ENCODE data around the gene PIGH.
"Not testable (repeated sequence)": the region's sequence is repeated elsewhere in the genome, so short reads cannot be mapped to it uniquely, and the experiment has no call there.

The PIGH gene

DNA sequence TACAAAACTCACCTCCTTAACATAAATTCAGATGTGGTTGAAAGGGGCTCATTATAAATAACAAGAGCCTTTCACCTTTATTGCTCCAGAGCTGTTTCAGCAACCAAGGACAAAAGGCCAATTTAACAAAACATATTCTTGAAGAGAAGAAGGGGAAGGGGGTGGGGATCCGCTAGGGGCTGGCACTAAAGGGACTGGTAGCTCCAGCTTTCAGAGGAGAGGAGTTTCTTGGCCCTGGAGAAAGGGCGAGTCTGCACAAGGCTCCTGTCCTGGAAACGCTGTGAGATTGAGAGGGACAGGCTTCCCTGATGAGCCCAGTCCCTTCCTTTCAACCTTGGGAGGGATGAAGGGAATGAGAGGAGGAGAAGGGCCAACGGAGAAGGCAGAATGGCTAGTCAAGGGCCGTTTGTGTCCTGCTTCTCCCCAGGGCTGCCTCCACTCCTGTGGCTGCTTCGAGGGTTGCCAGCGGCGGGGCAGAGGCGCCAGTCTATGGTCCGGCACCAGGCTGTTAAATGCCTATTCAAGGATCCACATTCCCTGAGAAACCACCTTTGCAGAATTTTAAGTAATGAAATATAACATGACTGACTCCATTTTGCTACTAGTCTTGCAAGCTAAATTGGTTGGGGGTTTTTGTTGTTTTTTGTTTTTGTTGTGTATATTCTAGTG lies 9.7 kb upstream of the PIGH start:
- DNase-seq (ENCODE audit: low read depth), result no peak

DNA sequence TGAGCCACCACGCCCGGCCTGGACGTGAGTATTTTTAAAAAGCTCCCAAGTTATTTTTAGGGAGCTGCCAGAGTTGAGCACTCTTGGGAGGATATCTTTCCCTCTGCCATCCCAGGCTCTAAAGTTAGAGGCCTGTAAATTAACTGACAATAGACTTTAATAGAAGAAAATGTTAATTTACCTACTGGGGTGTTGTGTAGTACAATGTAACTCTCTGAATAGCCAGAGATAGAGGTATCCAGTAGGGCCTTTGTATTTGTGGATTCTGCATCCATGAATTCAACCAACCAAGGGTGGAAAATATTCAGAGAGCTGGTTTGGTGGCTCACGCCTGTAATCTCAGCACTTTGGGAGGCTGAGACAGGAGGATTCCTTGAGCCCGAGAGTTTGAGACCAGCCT lies 7.6 kb upstream of the PIGH start:
- DNase-seq (ENCODE audit: low read depth), result no peak

DNA sequence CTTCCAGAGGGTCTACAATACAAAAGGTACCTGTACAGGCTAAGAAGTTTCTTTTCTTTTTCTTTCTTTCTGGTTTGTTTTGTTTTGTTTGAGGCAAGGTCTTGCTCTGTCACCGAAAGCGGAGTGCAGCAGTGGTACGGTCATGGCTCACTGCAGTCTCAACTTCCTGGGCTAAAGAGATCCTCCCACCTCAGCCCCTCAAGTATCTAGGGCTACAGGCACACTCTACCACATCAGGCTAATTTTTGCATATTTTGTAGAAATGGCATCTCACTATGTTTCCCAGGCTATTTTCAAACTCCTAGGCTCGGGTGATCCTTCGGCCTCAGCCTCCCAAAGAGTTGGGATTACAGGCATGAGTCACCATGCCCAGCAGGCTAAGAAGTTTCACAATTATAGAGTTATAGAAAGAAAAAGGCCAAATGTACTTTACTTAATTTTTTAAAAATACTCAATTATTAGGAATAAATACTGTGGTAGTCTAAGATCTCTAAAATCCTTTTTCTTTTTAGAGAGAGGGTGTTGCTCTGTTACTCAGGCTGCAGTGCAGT lies 3.0 kb upstream of the PIGH start:
- DNase-seq (ENCODE audit: low read depth), result no peak

DNA sequence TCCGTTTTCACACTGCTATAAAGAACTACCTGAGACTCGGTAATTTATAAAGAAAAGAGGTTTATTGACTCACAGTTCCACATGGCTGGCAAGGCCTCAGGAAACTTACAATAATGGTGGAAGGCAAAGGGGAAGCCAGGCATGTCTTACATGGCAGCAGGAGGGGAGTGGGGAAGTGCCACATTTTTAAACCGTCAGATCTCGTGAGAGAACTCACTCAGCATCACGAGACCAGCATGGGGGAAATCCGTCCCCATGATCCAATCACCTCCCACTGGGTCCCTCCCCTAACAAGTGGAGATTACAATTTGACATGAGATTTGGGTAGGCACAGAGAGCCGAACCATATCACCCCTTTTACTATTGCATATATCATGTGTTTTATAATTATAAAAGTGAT lies 2.0 kb upstream of the PIGH start:
- DNase-seq (ENCODE audit: low read depth), result no peak

DNA sequence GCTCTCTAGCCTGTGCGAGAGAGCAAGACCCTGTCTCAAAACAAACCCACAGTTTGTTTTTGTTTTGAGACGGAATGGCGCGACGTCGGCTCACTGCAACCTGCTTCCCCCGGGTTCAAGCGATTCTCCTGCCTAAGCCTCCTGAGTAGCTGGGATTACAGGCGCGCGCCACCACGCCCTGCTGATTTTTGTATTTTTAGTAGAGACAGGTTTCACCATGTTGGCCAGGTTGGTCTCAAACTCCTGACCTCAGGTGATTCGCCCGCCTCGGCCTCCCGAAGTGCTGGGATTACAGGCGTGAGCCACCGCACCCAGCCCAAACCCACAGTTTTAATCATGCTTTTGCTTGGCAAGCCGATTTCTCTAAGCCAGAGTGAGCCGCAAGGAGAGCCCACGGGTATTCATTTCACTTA lies 500 bp upstream of the PIGH start:
- DNase-seq (ENCODE audit: low read depth), result not testable (repeated sequence)

DNA sequence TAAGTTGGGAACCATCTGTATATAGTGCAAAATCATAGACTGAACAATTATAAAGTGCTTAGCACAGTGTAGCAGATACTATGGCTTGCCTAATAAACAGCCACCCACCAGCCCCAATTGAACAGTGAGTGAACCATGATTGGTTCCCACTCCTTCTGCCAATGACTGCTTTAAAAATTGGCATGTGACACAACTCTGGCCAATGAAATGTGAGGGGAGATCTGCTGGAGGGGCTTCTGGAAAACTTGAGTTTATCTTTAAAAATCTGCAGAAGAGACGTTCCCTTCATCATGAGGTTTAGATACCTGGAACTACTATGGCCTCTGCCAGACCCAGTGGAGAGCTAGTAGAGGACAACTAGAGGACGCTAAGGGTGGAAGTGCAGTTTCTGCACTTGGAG lies 4.7 kb downstream of the PIGH start:
- no peak for DNase-seq (ENCODE audit: low read depth)

DNA sequence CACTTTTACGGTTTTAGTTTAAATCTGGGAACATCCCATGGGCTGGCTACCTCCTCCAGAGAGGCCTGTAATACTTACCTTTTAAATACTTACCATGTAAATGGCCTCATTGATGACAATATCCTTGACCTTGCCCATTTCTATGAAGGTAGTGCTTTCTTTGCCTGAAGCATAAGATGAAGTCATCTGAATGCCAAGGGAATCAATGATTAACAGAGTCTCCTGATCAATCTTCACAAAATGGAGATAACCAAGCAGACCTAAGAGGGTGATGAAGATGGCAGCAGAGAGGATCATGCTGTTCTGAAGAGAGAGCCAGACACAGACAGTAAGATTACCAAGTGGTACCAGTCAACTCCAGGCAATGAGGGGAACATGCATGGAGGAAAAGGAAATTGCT lies 6.4 kb downstream of the PIGH start:
- DNase-seq (ENCODE audit: low read depth), result not testable (repeated sequence)

DNA sequence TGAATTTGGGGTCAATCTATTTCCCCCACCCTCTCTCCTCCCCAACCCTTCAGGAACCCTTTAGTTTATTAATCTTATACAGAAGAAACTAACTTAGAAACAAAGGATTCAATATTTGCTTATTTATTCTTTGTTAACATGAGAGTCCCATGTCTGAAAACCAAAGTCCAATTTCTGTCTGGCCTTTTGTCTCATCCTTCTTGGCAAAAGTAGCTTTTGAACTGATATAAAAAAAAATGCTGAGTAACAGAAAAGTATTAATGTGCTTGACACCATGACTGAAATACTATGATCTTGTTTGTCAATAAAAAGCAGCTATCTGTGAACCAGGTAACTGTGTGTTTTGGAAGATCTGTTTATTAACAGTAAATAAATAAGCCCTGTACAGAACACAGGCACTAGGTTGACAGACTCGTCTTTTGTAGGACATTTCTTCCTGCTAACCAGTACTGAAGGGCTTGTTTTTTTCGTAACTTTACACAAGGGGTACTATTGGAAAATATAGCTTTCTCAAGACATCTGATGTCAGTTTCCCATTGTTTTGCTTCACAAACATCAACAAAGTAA lies 10.8 kb downstream of the PIGH start:
- DNase-seq (ENCODE audit: low read depth), result no peak

DNA sequence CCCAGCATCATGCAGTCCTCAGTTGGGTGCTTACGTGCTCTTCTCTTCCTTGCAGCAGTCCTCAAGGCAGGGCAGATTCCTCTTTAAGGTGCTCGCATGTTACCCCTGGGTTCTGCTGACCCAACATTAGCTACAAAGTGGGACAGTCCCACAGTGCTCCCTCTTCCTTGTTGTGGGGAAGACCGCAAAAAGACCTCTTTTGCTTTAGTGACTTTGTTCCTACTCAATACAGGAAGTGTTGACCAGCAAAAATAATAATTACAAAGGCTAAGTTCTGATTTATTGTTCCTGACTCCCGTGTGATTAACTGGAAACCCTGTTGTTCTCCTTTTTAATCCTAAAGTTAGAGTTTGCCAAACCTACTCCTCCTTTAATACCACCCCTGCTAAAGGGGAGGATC lies 13.7 kb downstream of the PIGH start:
- no peak for DNase-seq (ENCODE audit: low read depth)

DNA sequence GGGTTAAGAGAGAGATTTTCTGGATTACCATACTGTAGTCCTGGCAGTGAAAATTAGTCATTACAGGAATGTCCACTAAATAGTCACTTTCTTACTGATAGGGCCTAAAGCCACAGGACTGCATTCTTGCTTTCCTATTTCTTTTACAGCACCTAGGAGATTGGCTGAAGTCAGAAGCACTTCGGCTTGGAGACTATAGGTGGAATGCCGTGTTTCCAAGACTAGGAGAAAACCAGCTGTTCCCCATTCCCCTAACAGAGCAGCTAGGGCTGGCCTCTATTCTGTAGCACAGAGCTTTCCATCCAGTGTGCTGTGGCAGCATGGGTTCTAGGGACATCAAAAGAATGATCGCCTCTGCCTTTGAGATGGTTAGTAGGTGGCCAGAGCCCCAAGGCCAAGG lies 15.1 kb downstream of the PIGH start:
- no peak for DNase-seq (ENCODE audit: low read depth)

DNA sequence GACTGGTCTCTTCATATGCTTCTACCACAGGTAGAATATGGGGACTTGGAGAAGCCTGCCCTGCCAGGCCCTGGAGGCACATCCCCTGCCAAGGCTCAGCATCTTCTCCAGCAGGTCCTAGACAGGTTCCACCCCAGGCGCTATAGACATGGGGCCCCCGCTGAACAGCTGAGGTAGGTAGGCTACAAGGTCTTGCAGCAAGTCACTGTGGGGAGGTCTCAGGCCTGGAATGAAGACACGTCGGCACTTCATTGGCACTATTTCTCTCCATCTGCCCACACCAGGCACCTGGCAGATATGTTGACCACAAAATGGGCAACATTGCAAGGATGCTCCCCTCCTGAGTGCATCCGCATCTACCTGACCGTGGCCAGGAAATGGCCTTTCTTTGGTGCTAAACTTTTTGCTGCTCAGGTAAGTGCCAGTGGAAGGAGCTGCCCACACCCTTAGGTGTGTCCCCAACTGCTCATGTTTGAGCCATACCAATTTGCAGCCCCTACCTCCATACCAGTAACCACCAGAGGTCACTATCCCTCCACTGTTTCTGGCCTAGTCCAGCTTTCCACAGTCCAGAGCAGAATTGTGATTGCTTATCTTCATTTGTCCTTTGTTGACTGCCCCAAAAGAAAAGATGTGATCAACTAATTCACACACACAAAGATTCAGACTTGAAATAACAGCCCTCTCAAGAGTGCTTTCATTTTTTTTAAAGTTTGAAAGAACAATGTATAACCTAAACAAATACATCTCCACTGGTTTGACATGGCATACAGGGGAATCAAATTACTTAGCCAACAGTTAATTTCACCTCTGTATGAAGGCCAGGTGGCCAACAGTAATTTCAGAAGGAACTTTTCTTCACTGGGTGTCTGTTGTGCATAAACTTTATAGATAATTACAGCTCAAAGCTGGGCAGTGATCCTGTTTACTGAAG lies 16.1 kb downstream of the PIGH start:
- DNase-seq (ENCODE audit: low read depth), result no peak

DNA sequence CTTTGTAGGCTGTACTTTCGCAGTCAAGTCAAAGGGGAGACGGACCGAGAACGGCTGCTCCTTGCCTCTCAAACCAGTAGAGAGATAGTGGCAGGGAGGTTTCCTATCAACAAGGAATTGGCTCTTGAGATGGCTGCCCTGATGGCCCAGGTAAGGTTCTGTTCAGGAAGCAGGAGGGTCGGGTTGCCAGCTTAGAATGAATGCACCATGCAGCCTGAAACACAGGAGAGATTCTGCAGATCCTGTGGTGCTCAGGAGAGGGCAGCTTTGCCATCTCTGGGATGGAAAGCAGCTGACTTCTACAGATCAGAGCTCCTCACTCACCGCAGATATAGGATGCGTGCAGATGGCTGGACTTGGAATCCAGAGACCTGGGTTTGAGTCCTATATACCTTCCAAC lies 18.0 kb downstream of the PIGH start:
- DNase-seq (ENCODE audit: low read depth), result no peak

DNA sequence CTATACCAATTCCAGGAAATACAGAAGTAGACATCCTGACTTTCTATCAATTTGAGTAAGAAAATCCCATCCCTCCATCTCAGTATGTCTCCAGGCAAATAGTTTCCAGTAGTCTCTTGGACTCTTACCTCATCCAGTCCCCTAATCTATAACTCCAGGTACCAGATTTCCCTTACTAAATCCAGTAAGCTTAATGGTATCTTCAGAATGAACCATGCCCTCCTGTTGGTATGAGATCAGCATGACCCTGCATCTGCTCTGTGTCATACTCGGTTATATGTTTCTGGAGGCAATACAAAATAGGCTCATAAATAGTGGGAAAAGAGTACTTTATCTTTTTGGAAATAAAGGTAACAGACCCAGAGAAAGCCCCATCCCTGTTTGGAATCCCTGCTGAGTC lies 18.4 kb downstream of the PIGH start:
- no peak for DNase-seq (ENCODE audit: low read depth)

DNA sequence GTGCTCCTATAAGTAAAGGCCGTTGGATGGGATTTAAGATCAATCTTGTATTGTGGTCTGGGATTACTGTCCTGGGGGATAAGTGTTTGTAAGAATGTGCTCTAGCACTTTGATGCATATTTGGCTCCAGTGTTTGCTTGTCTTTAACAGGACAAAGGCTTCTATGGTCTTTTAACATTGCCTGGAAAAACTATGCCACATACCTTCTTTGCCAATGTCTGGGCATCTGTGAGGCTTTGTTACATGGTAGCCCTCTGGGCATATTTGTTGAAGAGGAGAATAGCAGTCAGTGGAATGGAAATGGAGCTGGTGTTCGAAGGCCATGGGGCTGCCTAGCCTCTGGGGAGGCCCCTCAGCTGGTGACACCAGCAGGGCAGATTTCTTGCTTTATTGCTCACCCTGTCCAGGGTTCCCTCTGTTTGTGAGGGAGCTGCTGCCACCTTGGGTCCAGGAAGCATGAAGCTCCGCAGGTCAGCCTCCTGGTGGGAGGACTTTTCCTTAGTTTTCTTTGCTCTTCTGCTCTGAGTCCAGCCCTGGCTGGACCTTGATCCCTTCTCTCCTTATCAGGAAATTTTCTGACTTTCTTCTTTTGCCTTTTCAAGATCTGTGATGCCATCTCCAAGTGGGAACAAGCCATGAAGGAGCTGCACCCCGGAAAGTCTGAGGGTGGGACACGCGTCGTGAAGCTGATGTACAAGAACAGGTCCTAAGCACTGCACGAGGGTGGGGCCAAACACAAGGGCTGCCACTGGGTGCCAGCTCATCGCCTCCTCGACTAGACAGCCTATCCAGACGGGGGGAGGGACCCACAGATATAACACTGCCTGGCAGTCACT lies 19.5 kb downstream of the PIGH start:
- DNase-seq (ENCODE audit: low read depth), result no peak

DNA sequence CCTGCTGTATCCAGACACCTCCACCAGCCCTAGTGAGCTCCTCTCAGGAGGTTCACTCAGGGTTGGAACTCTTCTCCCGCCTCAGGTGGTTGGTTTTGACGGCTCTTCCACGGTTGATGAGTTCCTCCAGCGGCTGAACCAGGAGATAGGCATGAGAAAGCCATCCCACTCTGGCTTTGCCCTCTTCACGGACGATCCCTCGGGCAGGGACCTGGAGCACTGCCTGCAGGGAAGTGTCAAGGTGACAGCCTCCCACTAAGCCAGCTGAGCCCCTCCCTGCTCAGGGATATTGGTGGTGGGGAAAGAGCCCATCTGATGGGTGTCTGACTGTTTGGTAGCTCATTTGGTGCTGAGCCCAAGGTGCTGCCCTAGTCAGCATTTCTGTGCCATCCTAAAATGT lies 20.4 kb downstream of the PIGH start:
- no peak for DNase-seq (ENCODE audit: low read depth)

DNA sequence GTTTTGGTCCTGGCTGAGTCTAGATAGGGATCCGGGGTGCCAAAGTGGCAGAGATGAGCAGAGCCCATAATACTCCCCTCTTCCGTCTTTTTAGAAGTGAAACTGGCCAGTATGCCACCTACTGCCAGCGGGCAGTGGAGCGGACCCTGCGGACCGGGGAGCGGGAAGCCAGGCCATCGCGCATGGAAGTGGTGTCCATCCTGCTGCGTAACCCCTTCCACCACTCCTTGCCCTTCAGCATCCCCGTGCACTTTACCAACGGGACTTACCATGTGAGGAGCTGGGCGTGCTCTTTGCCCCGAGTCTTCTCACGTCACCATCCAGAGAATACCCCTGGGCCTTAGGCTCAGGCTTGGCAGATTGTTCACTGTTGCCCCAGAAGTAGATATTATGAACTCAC lies 21.0 kb downstream of the PIGH start:
- no peak for DNase-seq (ENCODE audit: low read depth)

DNA sequence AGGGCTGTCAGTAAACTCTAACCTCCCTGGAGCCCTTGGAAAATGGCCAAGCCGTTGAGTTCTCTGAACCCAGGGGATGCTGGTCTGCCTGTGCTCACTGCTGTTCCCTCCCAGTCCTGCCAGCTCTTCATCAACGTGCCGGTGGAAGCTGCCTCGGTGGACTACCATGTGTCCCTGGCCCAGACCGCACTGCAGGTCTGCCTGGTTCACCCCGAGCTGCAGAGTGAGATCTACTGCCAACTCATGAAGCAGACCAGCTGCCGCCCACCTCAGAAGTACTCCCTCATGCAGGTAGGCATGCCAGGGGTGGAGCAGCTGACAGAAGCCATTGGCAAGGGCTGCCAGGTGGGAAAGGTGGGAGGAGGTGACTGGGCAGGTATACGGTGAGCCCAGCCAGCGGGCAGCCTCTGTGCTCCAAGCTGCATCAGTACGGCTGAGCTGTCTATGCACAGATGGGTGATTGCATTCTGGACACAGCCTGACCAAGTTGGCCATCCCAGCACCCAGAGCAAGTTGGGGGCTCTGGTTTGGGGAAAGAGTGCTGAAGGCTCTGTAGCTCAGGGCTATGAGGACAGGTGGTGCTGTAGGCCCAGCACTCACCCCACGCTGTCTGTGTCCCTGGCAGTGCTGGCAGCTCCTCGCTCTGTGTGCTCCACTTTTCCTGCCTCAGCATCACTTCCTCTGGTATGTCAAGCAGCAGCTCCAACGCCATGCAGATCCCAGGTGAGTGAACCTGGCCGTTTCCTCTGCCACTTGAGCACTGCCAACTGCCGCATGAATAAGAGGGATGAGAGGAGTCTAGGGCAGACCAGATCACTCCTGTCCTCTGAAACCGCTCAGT lies 21.9 kb downstream of the PIGH start:
- DNase-seq (ENCODE audit: low read depth), result no peak

DNA sequence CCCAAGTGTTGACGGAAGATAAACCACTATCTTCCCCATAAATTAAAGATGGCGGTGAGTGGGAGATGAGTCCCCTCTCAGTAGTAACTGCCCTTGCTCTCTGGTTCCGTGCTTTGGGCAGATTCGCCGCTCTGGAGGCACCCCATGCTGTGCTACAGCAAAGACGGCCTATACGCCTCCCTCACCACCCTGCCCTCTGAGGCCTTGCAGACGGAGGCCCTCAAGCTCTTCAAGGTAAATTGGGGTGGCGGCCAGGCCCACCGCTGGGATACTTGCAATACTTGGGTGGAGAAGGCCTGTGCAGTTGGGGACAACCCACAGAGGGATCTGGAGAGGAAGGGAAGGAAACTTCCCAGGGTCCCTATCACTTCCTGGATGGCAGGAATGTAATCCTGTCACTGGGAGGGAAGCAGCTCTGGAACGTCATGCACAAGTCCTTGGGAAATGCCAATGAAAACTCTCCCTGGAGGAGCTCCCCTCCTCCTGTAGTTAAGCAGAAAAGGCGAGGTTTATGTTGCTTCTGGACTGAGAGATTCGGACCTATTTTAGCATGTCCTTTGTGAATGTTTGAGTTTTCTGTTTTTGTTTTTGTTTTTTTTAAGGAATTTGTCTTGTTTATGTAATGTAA lies 22.8 kb downstream of the PIGH start:
- DNase-seq (ENCODE audit: low read depth), result no peak

DNA sequence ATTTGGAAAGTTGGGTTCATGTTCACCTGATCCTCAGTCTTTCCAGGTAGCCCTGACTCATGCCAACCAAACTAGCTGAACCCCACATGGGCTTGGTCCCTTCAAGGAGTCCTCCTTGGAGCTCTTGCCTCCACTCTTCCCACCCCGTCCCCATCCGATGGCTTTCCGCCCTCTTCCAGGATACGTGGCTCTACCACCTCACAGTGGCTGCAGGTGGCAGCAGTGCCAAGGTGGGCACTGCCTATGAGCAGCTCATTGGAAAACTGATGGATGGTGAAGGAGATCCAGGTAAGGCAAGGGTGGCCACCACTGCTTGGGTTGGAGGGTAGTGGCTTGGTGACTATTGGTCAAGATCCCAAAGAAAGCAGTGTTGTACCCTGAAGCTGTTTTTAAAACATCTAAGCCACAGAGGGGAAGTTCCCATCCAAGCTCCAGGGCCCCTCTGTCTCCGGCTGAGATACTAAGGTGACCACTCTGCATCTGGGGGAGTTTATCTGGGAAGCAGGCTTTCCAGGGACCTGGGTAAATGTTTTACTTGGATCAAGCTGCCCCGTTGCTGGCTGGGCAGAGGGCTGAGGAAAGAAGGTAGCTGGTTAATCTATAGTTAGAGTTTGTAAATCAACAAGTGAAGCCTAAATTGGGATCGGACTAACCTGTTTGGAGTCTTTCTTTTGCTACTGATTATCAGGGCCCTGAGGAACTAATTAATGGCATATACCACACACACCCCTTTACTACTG lies 23.7 kb downstream of the PIGH start:
- DNase-seq (ENCODE audit: low read depth), result no peak

DNA sequence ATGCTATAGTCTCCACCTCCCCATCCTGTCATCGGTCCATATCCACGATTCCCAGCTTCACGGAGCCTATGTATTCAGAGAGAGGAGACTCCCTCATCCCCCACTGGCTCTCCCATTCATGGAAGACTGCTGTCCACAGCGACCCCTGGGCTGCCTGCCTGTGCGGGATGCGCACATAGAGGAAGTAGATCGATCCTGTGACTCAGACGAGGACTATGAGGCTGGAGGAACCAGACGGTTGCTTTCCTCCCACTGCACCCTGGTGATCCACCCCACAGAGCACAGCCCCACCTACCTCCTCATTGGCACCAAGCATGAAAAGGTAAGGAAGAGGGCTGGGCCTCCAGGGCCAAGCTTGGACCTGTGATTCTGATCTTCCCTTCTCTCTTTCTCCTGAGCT lies 24.4 kb downstream of the PIGH start:
- DNase-seq (ENCODE audit: low read depth), result no peak

All from HS-5 (cell line).